OCI-LY7 (cell line): ENCODE results near the gene S100A8. TPM values are rescaled to one million over a fixed set of nuclear protein-coding genes. Genes with fewer than 3 reads are reported as not detected.

Experiments
- BruUV-seq: library from RNA; stranded (reverse); fragments of 400-500 nt; replicated peaks from 2 replicates; lab custom pipeline; 2021; lab: Mats Ljungman, UMichigan
- CTCF ChIA-PET: fragments of 300-600 bp; sonication (Branson Sonifier 250); formaldehyde crosslinking; loops from one replicate; lab custom pipeline; 2022; ENCODE audit warnings: antibody characterized with exemption; ENCODE audit not compliant: unreplicated experiment; lab: Charles Lee
- POLR2A ChIA-PET: fragments of 300-600 bp; sonication (Branson Sonifier 250); formaldehyde crosslinking; loops from one replicate; lab custom pipeline; 2022; ENCODE audit warnings: antibody characterized with exemption; lab: Charles Lee
- DNase-seq: peaks from one replicate; pipeline ENCODE4 v3.0.0-alpha.2; 2015; ENCODE audit warnings: low spot score
- H2AFZ ChIP-seq: fragments of 200-600 bp; sonication (generic), shearing (Covaris generic); 2 replicates; pipeline ENCODE4 v1.6.1; 2014; ENCODE audit warnings: mild to moderate bottlenecking, antibody characterized with exemption, low read length, moderate library complexity
- H3K27ac ChIP-seq: fragments of 200-600 bp; sonication (generic); 2 replicates; pipeline ENCODE4 v1.5.1; 2014; ENCODE audit warnings: mixed run types, low read depth, mild to moderate bottlenecking, moderate library complexity, low read length, inconsistent platforms; ENCODE audit not compliant: poor library complexity, severe bottlenecking
- H3K36me3 ChIP-seq: fragments of 200-600 bp; sonication (generic); 2 replicates; pipeline ENCODE4 v1.6.1; 2014; ENCODE audit warnings: mild to moderate bottlenecking, antibody characterized with exemption, low read length, moderate library complexity, mixed read lengths; ENCODE audit not compliant: insufficient read depth
- H3K4me1 ChIP-seq: fragments of 200-600 bp; sonication (generic); 2 replicates; pipeline ENCODE4 v1.5.1; 2014; ENCODE audit warnings: mild to moderate bottlenecking, low read length; ENCODE audit not compliant: insufficient read depth, poor library complexity, severe bottlenecking
- H3K4me2 ChIP-seq: fragments of 200-600 bp; sonication (generic); 2 replicates; pipeline ENCODE4 v1.6.1; 2014; ENCODE audit warnings: mild to moderate bottlenecking, low read length
- H3K4me3 ChIP-seq: fragments of 200-600 bp; sonication (generic); 2 replicates; pipeline ENCODE4 v1.5.1; 2014; ENCODE audit warnings: mild to moderate bottlenecking, low read depth, low read length; ENCODE audit not compliant: poor library complexity, severe bottlenecking
- H3K79me2 ChIP-seq: fragments of 200-600 bp; sonication (generic); 2 replicates; pipeline ENCODE4 v1.6.1; 2016; ENCODE audit warnings: low read depth, mild to moderate bottlenecking, low read length, moderate library complexity, mixed read lengths; ENCODE audit not compliant: insufficient read depth
- H3K9me2 ChIP-seq: fragments of 200-600 bp; sonication (generic); 2 replicates; pipeline ENCODE4 v1.6.1; 2016; ENCODE audit warnings: mild to moderate bottlenecking, low read length, mixed read lengths; ENCODE audit not compliant: insufficient read depth
- H3K9me3 ChIP-seq: fragments of 200-600 bp; sonication (generic); 2 replicates; pipeline ENCODE4 v1.6.1; 2014; ENCODE audit warnings: mild to moderate bottlenecking, mixed run types, low read length, mixed read lengths
- H4K20me1 ChIP-seq: fragments of 200-600 bp; sonication (generic); 2 replicates; pipeline ENCODE4 v1.6.1; 2014; ENCODE audit warnings: mild to moderate bottlenecking, antibody characterized with exemption, low read length, moderate library complexity, mixed read lengths; ENCODE audit not compliant: insufficient read depth
- EZH2phosphoT487 ChIP-seq: fragments of 200-600 bp; sonication (generic); IDR thresholded peaks from 2 replicates; pipeline ENCODE4 v1.6.1; 2018; ENCODE audit warnings: low read depth, borderline replicate concordance, mild to moderate bottlenecking, mixed run types, antibody characterized with exemption, low read length, moderate library complexity, mixed read lengths
- intact Hi-C: fragments of 100-400 bp; cut with micrococcal nuclease; formaldehyde crosslinking; loops from one replicate; pipeline ENCODE4 v1.10.0; 2022; ENCODE audit not compliant: unreplicated experiment
- total RNA-seq, 2 experiments: library from RNA; depleted of rRNA in 1 of 2; stranded (reverse); fragments of >200 nt in 1 of 2; shearing (Covaris generic) in 1 of 2; gene quantifications; 2 replicates each; pipeline ENCODE4 v1.2.3, GENCODE V29; 2014 to 2022
- TF ChIP-seq, protein P1 (sequence below): fragments of 200-600 bp; sonication (generic); conservative IDR thresholded peaks from 2 replicates; pipeline ENCODE4 v1.5.1; 2014; ENCODE audit warnings: mild to moderate bottlenecking, antibody characterized with exemption, low read length, moderate library complexity, mixed read lengths

The S100A8 gene
- total RNA-seq, 2 experiments from 2014 or later, result not detected

DNA sequence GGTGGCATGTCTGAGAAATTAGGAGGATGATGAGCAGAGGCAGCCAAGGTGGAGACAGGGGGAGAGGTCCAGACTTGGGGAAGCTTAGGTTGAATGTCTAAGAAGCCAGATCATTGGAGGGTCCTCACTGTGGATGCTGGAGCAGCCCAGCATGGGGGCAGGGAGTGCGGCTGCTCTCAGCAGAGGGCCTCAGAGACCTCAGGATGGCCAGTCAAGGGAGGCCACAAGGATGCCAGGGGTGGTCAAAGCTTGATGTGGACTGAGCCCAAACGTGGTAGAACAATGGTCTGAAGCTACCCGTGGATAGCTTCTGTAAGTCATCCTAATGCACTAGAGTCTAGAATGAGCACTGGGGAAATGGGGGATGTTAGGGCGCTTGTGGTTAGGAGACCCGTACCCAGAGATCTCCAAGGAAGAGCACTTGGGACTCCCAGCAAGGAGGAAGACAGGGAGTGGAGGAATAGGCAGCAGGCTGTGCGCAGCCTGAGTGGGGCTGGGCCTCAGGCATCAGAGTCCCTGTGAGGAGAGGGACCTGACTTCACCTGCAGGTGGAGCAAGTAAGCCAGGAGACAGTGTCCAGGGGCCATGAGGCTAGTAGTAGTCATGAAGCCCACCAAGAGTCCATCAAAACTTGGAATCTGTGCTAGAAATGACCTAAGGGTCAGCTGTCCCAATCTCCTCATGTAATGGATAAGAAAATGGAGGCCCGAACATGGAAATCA lies 37.5 kb downstream of the S100A8 start:
- no peaks in the 10 kb centered on the region for H3K9me3 ChIP-seq
- intact Hi-C loops, result loop anchor here (2.0 to 10.0 kb wide), 2 partner anchors 51 to 391 kb away; no protein-coding TSS in a partner anchor
- no peaks in the 10 kb centered on the region for H3K79me2 ChIP-seq
- no peak overlapping the region for H3K4me2 ChIP-seq
- H3K27ac ChIP-seq, result no peak overlapping the region
- DNase-seq, result peak; percentile 7
- POLR2A ChIA-PET, result no interaction called here
- no TSS peak for BruUV-seq
- H3K9me2 ChIP-seq, result no peaks in the 10 kb centered on the region
- TF ChIP-seq, protein P1, sequence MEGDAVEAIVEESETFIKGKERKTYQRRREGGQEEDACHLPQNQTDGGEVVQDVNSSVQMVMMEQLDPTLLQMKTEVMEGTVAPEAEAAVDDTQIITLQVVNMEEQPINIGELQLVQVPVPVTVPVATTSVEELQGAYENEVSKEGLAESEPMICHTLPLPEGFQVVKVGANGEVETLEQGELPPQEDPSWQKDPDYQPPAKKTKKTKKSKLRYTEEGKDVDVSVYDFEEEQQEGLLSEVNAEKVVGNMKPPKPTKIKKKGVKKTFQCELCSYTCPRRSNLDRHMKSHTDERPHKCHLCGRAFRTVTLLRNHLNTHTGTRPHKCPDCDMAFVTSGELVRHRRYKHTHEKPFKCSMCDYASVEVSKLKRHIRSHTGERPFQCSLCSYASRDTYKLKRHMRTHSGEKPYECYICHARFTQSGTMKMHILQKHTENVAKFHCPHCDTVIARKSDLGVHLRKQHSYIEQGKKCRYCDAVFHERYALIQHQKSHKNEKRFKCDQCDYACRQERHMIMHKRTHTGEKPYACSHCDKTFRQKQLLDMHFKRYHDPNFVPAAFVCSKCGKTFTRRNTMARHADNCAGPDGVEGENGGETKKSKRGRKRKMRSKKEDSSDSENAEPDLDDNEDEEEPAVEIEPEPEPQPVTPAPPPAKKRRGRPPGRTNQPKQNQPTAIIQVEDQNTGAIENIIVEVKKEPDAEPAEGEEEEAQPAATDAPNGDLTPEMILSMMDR, result peak; percentile 46
- no peak for TF ChIP-seq EZH2phosphoT487
- no peak overlapping the region for H2AFZ ChIP-seq
- H3K4me3 ChIP-seq, result no peak overlapping the region
- H4K20me1 ChIP-seq, result no peaks in the 10 kb centered on the region
- H3K4me1 ChIP-seq, result no peaks in the 10 kb centered on the region
- CTCF ChIA-PET, result interaction anchor here (0.5 to 0.6 kb wide), 2 partner anchors 35 to 276 kb away, joined by 3 read pairs; no protein-coding TSS in a partner anchor
- no peaks in the 10 kb centered on the region for H3K36me3 ChIP-seq

DNA sequence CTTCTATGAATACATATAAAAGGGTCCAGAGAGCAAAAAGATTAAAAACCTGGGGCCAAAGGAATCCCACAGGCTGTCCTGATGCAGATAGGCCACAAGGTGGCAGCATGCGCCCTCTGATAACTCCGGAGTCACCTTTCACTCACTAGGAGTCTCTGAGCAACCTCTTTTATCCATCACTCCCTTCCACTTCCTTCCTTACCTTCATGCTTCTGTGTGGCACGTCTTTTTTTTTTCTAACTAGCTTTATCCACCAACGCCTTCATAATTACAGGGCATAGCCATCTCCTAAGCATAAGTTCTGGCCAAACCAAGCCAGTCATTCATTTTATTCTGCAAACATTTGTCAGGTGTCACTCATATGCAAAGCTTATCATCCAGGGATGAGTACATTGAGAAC lies 38.4 kb downstream of the S100A8 start:
- BruUV-seq, result no TSS peak
- H3K27ac ChIP-seq, result no peak overlapping the region
- H4K20me1 ChIP-seq, result no peaks in the 10 kb centered on the region
- DNase-seq, result peak; percentile 65
- H3K79me2 ChIP-seq, result no peaks in the 10 kb centered on the region
- no peaks in the 10 kb centered on the region for H3K4me1 ChIP-seq
- POLR2A ChIA-PET, result no interaction called here
- H3K4me2 ChIP-seq, result no peak overlapping the region
- TF ChIP-seq, protein P1, result peak; percentile 98
- TF ChIP-seq EZH2phosphoT487, result no peak
- no peaks in the 10 kb centered on the region for H3K36me3 ChIP-seq
- H3K9me2 ChIP-seq, result no peaks in the 10 kb centered on the region
- CTCF ChIA-PET, result no interaction called here
- H3K9me3 ChIP-seq, result no peaks in the 10 kb centered on the region
- intact Hi-C loops, result loop anchor here (2.0 to 10.0 kb wide), 2 partner anchors 52 to 392 kb away; no protein-coding TSS in a partner anchor
- no peak overlapping the region for H2AFZ ChIP-seq
- H3K4me3 ChIP-seq, result no peak overlapping the region

DNA sequence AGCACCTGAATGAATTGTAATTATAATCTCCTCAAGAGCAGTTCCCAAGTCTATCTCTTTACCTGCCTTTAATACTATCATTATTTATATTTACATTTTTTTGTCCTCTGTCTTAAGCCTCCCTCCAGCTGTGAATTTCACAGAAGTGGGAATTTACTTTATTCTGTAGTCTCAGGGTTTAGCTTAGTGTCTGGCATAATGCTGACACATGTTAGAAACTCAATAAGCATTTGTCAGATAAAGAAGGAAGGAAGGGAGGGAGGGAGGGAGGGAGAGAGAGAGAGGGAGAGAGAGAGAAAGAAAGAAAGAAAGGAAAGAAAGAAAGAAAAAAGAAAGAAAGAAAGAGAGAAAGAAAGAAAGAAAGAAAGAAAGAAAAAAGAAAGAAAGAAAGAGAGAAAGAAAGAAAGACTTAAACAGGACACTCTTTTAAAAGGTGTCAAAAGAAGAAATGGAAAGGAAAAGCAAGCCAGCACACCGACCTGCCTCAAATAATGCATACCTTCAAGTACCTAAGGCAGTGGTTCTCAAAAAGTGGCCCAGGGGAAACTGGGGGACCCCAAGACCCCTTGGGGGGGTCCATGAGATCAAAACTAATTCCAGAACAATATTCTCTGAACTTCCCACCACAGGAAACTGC lies 40.4 kb downstream of the S100A8 start:
- BruUV-seq, result no TSS peak
- Histone ChIP-seq H3K27ac (no peak overlapping the region), H3K79me2 (no peaks in the 10 kb centered on the region), H3K4me3 (no peak overlapping the region), H3K4me1 (no peaks in the 10 kb centered on the region), H3K4me2 (no peak overlapping the region), H4K20me1 (no peaks in the 10 kb centered on the region), H2AFZ (no peak overlapping the region), H3K9me2 (no peaks in the 10 kb centered on the region), H3K36me3 (no peaks in the 10 kb centered on the region), H3K9me3 (no peaks in the 10 kb centered on the region)
- POLR2A ChIA-PET, result no interaction called here
- TF ChIP-seq EZH2phosphoT487, result no peak
- TF ChIP-seq, protein P1, result no peak
- no peak for DNase-seq
- CTCF ChIA-PET, result no interaction called here
- intact Hi-C loops, result loop anchor here (10.0 kb wide), 1 partner anchor 394 kb away; no protein-coding TSS in a partner anchor
